ENCODE data around the gene HOXB1.

HOXB1 gene

DNA sequence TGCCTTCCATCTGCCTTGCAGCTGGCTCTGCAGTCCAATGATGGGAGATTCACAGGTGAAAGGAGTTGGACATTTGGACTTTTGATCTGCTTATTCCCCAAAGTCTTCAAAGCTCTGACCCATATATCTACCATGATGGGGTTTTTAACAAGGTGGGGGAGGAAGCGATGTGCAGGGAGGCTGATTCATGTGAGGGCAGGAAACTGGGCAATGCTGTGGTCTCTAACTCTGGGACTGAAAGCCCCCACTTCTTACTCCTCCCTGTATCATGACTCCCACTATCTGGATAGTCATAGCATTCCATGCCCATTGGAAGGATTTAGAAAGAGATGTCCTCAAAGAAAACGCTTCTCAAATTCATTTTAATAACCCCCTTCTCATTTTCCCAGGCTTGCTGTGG, 16.3 kb downstream of the HOXB1 start:
- no peaks in the 10 kb centered on the region for H3K4me1 ChIP-seq (ENCODE audit: insufficient read depth, low read length, severe bottlenecking)
- H2AFZ ChIP-seq (ENCODE audit: low read length): no peak overlapping the region
- H3K27ac ChIP-seq (ENCODE audit: low read depth, low read length, poor library complexity, severe bottlenecking): no peak overlapping the region
- H3K9ac ChIP-seq (ENCODE audit: low read length): no peak overlapping the region
- H3K4me2 ChIP-seq (ENCODE audit: low read length): no peak overlapping the region
- no peaks in the 10 kb centered on the region for H3F3A ChIP-seq (ENCODE audit: insufficient read depth, low read length)
- H3K9me2 ChIP-seq (ENCODE audit: low read depth, low read length): no peaks in the 10 kb centered on the region
- H3K79me2 ChIP-seq (ENCODE audit: insufficient read depth, low read length): no peaks in the 10 kb centered on the region
- no peak for TF ChIP-seq EZH2 (IDR thresholded peaks at IDR 0.05; ENCODE audit: borderline replicate concordance, low read length)
- TF ChIP-seq, protein P1, sequence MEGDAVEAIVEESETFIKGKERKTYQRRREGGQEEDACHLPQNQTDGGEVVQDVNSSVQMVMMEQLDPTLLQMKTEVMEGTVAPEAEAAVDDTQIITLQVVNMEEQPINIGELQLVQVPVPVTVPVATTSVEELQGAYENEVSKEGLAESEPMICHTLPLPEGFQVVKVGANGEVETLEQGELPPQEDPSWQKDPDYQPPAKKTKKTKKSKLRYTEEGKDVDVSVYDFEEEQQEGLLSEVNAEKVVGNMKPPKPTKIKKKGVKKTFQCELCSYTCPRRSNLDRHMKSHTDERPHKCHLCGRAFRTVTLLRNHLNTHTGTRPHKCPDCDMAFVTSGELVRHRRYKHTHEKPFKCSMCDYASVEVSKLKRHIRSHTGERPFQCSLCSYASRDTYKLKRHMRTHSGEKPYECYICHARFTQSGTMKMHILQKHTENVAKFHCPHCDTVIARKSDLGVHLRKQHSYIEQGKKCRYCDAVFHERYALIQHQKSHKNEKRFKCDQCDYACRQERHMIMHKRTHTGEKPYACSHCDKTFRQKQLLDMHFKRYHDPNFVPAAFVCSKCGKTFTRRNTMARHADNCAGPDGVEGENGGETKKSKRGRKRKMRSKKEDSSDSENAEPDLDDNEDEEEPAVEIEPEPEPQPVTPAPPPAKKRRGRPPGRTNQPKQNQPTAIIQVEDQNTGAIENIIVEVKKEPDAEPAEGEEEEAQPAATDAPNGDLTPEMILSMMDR (IDR thresholded peaks at IDR 0.05; ENCODE audit: low read length): no peak
- no peaks in the 10 kb centered on the region for H3K9me3 ChIP-seq (ENCODE audit: low read length)
- H3K27me3 ChIP-seq (ENCODE audit: insufficient read depth, low read length): no peaks in the 10 kb centered on the region
- H4K20me1 ChIP-seq (ENCODE audit: insufficient read depth, low read length): no peaks in the 10 kb centered on the region
- H3K4me3 ChIP-seq (ENCODE audit: low read depth, low read length, poor library complexity, severe bottlenecking): no peak overlapping the region
- H3K36me3 ChIP-seq (ENCODE audit: insufficient read depth, low read length): no peaks in the 10 kb centered on the region

DNA sequence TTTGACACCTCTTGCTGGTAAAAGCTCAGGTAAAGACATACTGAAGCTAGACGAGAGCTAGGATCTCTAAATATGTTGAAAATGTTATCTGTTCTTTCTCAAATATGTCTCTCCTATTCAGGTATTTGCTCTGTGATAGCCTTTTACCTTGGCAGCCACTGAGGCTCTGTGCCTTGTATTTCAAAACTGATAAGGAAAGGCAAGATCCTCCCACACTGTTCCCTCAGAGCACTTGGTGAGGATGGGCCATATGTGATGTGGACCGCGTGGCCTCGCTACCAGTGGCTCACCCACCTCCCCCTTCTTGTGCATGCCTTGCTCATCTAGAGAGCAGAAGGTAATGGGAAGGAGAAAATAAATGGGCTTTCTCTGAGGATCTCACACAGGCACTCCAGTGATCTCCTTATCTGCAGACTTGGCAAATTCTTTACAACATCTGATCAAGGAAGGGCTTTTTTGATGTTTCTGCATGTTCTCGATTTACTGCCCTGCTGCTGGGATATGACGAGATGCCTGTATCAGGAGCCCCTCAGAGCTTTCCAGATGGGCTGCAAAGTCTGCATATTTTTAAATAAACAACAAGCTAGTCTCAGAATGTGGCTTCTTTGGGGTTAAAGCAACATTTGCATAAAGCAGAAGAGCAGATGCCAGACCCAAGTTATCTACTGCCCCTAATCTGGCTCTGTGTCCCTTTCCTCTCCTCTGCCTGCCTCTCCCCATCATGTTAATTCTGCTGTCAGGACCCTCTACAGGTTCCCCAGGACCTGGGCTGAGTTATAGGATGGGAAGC, 16.9 kb downstream of the HOXB1 start:
- no peak overlapping the region for H3K9ac ChIP-seq (ENCODE audit: low read length)

GRCh38 chr17:48513097-48513496, 17.7 kb downstream of the HOXB1 start:
- no peak for TF ChIP-seq EZH2 (IDR thresholded peaks at IDR 0.05; ENCODE audit: borderline replicate concordance, low read length)
- TF ChIP-seq, protein P1 (IDR thresholded peaks at IDR 0.05; ENCODE audit: low read length): no peak
- H3K79me2 ChIP-seq (ENCODE audit: insufficient read depth, low read length): no peaks in the 10 kb centered on the region
- no peaks in the 10 kb centered on the region for H3K4me1 ChIP-seq (ENCODE audit: insufficient read depth, low read length, severe bottlenecking)
- H3K27ac ChIP-seq (ENCODE audit: low read depth, low read length, poor library complexity, severe bottlenecking): no peak overlapping the region
- no peaks in the 10 kb centered on the region for H3K36me3 ChIP-seq (ENCODE audit: insufficient read depth, low read length)
- H3K9me2 ChIP-seq (ENCODE audit: low read depth, low read length): no peaks in the 10 kb centered on the region
- H3K9ac ChIP-seq (ENCODE audit: low read length): no peak overlapping the region
- H3K4me3 ChIP-seq (ENCODE audit: low read depth, low read length, poor library complexity, severe bottlenecking): no peak overlapping the region
- no peaks in the 10 kb centered on the region for H3F3A ChIP-seq (ENCODE audit: insufficient read depth, low read length)
- no peaks in the 10 kb centered on the region for H3K27me3 ChIP-seq (ENCODE audit: insufficient read depth, low read length)
- no peak overlapping the region for H2AFZ ChIP-seq (ENCODE audit: low read length)
- no peaks in the 10 kb centered on the region for H3K9me3 ChIP-seq (ENCODE audit: low read length)
- no peaks in the 10 kb centered on the region for H4K20me1 ChIP-seq (ENCODE audit: insufficient read depth, low read length)
- H3K4me2 ChIP-seq (ENCODE audit: low read length): no peak overlapping the region

More for the DNA sequence above, 16.9 kb downstream of the HOXB1 start:
- Histone ChIP-seq H3K4me1 (ENCODE audit: insufficient read depth, low read length, severe bottlenecking) (no peaks in the 10 kb centered on the region), H4K20me1 (ENCODE audit: insufficient read depth, low read length) (no peaks in the 10 kb centered on the region), H3F3A (ENCODE audit: insufficient read depth, low read length) (no peaks in the 10 kb centered on the region), H2AFZ (ENCODE audit: low read length) (no peak overlapping the region), H3K9me2 (ENCODE audit: low read depth, low read length) (no peaks in the 10 kb centered on the region), H3K9me3 (ENCODE audit: low read length) (no peaks in the 10 kb centered on the region), H3K79me2 (ENCODE audit: insufficient read depth, low read length) (no peaks in the 10 kb centered on the region), H3K4me2 (ENCODE audit: low read length) (no peak overlapping the region), H3K4me3 (ENCODE audit: low read depth, low read length, poor library complexity, severe bottlenecking) (no peak overlapping the region), H3K27me3 (ENCODE audit: insufficient read depth, low read length) (no peaks in the 10 kb centered on the region), H3K27ac (ENCODE audit: low read depth, low read length, poor library complexity, severe bottlenecking) (no peak overlapping the region), H3K36me3 (ENCODE audit: insufficient read depth, low read length) (no peaks in the 10 kb centered on the region)
- no peak for TF ChIP-seq EZH2 (IDR thresholded peaks at IDR 0.05; ENCODE audit: borderline replicate concordance, low read length)
- TF ChIP-seq, protein P1 (IDR thresholded peaks at IDR 0.05; ENCODE audit: low read length): no peak
